ENCODE measurements around the gene NMT1.

The NMT1 gene

GRCh38 chr17:45061606-45062205, 589 bp downstream of the NMT1 start:
- Histone ChIP-seq H3K36me3 (peaks cover 14% of the 10 kb centered on the region), H3K4me3 (ENCODE audit: low read depth, low read length) (peak overlapping the region; percentile 97), H3K9me3 (ENCODE audit: severe bottlenecking) (no peaks in the 10 kb centered on the region), H3K27me3 (ENCODE audit: insufficient read depth, low read depth, severe bottlenecking) (no peaks in the 10 kb centered on the region), H3K27ac (peak overlapping the region; percentile 94)
- DNase-seq: no peak
- TF ChIP-seq CTCF (IDR thresholded peaks at IDR 0.05; ENCODE audit: low read depth, low read length): no peak

- Histone ChIP-seq H3K27ac (peak overlapping the region; percentile 94; the same call in 1 of the 2 replicates), H3K36me3 (peaks cover 29% of the 10 kb centered on the region), H3K27me3 (ENCODE audit: insufficient read depth, low read depth, severe bottlenecking) (no peaks in the 10 kb centered on the region), H3K9me3 (ENCODE audit: severe bottlenecking) (no peaks in the 10 kb centered on the region), H3K4me3 (ENCODE audit: low read depth, low read length) (no peak overlapping the region)
- no peak for TF ChIP-seq CTCF (IDR thresholded peaks at IDR 0.05; ENCODE audit: low read depth, low read length)
- no peak for DNase-seq
Measured at GRCh38 chr17:45063198-45063597, 2.1 kb downstream of the NMT1 start.

- no peak for TF ChIP-seq CTCF (IDR thresholded peaks at IDR 0.05; ENCODE audit: low read depth, low read length)
- Histone ChIP-seq H3K27me3 (ENCODE audit: insufficient read depth, low read depth, severe bottlenecking) (no peaks in the 10 kb centered on the region), H3K27ac (no peak overlapping the region), H3K36me3 (peaks cover 62% of the 10 kb centered on the region), H3K9me3 (ENCODE audit: severe bottlenecking) (no peaks in the 10 kb centered on the region), H3K4me3 (ENCODE audit: low read depth, low read length) (no peak overlapping the region)
- no peak for DNase-seq
Measured at GRCh38 chr17:45067637-45068036, 6.5 kb downstream of the NMT1 start.

DNA sequence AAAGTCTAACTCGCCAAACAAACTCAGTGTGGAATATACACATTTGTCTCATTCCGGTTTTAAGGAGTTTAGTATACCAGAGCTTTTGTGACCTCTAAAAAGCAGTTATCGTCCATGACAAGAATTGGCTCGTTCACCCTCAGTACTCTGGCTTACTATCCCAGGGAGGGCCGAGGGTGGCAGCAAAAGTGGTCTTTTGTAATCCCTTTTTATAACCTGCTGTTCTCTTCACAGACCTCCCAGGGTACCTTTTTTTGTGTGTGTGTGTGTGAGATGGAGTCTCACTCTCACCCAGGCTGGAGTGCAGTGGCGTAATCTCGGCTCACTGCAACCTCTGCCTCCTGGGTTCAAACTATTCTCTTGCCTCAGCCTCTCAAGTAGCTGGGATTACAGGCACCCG, 8.9 kb downstream of the NMT1 start:
- no peak overlapping the region for H3K4me3 ChIP-seq (ENCODE audit: low read depth, low read length)
- no peaks in the 10 kb centered on the region for H3K27me3 ChIP-seq (ENCODE audit: insufficient read depth, low read depth, severe bottlenecking)
- H3K27ac ChIP-seq: no peak overlapping the region
- DNase-seq: no peak
- no peak for TF ChIP-seq CTCF (IDR thresholded peaks at IDR 0.05; ENCODE audit: low read depth, low read length)
- H3K36me3 ChIP-seq: peaks cover 77% of the 10 kb centered on the region
- no peaks in the 10 kb centered on the region for H3K9me3 ChIP-seq (ENCODE audit: severe bottlenecking)

DNA sequence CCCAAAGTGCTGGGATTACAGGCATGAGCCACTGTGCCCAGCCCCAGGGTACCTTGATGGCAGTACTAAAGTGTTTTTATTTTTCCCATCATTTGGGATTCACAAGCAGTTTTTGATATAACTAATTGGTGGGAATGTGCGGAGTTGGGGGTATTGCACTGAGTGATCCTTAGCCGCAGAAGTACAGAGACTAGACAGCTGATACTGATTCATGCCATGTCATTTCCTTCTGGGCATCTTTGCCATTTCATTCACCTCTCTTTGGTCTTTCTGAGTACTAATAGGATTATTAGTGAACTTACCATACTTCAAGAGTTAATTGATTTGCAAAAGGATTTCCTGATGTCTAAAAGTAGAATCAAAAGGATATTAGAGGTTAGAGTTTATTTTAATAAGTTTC, 9.7 kb downstream of the NMT1 start:
- Histone ChIP-seq H3K4me3 (ENCODE audit: low read depth, low read length) (no peak overlapping the region), H3K36me3 (peaks cover 82% of the 10 kb centered on the region), H3K27me3 (ENCODE audit: insufficient read depth, low read depth, severe bottlenecking) (no peaks in the 10 kb centered on the region), H3K27ac (no peak overlapping the region), H3K9me3 (ENCODE audit: severe bottlenecking) (no peaks in the 10 kb centered on the region)
- no peak for DNase-seq
- TF ChIP-seq CTCF (IDR thresholded peaks at IDR 0.05; ENCODE audit: low read depth, low read length): no peak

Data from WERI-Rb-1 (cell line).